LNCaP clone FGC (cell line): ENCODE results near the gene CDC14A.

Source experiments
- DNase-seq: peaks from one replicate; pipeline ENCODE4 v3.0.0-alpha.2; 2011; ENCODE audit warnings: low read depth
- H3K4me3 ChIP-seq: 2 replicates; pipeline ENCODE4 v1.5.1; 2011; ENCODE audit warnings: mild to moderate bottlenecking, low read depth, low read length, control low read depth
- TF ChIP-seq, protein P1 (sequence below): IDR thresholded peaks from 2 replicates; pipeline ENCODE4 v1.5.1; 2012; ENCODE audit warnings: mild to moderate bottlenecking; ENCODE audit not compliant: control insufficient read depth, insufficient read depth; ENCODE audit errors: extremely low read depth

The CDC14A gene

DNA sequence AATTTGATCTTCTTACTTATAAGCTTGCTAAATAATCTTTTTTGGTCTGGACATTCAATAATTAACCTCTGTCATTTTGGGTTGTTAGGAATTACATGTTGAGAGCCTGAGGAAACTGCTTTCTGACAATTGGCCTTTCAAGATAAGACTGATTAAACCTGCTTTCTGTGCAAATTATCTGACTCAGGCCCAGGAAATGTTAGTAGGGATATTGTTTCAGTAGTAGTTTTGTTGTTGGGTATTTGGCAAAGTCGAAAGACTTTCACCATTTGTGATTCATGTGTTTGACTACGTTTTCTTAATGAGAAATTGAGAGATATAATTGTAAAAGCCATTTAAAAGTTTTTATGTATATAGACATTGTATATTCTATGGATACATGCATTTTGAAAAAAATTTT lies 104.6 kb downstream of the CDC14A start:
- DNase-seq: no peak
- TF ChIP-seq, protein P1, sequence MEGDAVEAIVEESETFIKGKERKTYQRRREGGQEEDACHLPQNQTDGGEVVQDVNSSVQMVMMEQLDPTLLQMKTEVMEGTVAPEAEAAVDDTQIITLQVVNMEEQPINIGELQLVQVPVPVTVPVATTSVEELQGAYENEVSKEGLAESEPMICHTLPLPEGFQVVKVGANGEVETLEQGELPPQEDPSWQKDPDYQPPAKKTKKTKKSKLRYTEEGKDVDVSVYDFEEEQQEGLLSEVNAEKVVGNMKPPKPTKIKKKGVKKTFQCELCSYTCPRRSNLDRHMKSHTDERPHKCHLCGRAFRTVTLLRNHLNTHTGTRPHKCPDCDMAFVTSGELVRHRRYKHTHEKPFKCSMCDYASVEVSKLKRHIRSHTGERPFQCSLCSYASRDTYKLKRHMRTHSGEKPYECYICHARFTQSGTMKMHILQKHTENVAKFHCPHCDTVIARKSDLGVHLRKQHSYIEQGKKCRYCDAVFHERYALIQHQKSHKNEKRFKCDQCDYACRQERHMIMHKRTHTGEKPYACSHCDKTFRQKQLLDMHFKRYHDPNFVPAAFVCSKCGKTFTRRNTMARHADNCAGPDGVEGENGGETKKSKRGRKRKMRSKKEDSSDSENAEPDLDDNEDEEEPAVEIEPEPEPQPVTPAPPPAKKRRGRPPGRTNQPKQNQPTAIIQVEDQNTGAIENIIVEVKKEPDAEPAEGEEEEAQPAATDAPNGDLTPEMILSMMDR: no peak
- no peak overlapping the region for H3K4me3 ChIP-seq

DNA sequence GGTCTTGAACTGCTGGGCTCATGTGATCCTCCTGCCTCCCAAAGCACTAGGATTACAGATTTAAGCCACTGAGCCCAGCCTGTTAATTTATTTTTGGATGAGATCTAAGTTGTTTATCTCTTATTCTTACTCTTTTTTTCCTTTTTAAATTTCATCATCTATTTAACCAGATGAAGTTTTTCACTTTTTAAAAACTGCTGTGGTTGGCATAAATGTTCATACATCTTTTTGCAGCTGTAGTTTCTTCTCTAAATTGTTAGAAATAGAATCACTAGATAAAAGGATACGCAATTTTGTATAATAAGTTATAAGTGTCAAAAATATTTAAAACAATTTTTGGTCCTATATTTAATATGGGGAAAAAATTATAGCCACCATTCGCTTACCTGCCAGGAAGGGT lies 105.4 kb downstream of the CDC14A start:
- H3K4me3 ChIP-seq: no peak overlapping the region
- TF ChIP-seq, protein P1: no peak
- DNase-seq: no peak

DNA sequence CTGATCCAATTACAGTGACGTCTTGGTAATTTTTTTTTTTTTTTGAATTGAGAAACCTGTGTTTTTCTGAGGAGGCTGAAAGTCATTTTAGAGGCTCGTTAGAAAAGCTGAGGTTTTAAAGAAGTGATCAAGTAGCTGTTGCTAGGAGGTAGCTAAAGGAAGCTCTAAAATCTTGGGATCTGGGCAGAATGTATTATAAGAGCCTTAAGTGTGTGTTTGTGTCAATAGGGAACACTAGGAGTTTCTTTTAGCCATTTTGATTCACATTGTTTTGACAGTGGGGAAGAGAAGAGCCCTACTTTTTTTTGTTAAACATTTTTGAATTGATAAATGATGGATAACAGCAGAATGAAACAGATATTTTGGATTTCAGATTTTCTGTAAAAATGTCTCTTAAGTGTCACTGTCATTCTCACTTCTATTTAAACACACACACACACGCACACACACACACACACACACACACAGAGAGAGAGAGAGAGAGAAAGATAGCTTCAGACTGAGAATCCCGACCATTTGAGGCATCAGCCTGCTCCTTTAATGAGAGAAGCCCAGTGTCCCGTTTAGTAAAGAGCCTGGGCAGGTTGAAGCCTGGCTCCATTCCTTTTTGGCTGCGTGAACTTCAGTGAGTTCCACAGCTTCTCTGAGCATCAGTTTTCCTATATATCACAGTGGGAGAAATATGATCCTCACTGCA lies 106.5 kb downstream of the CDC14A start:
- no peak overlapping the region for H3K4me3 ChIP-seq
- no peak for DNase-seq
- TF ChIP-seq, protein P1: no peak

DNA sequence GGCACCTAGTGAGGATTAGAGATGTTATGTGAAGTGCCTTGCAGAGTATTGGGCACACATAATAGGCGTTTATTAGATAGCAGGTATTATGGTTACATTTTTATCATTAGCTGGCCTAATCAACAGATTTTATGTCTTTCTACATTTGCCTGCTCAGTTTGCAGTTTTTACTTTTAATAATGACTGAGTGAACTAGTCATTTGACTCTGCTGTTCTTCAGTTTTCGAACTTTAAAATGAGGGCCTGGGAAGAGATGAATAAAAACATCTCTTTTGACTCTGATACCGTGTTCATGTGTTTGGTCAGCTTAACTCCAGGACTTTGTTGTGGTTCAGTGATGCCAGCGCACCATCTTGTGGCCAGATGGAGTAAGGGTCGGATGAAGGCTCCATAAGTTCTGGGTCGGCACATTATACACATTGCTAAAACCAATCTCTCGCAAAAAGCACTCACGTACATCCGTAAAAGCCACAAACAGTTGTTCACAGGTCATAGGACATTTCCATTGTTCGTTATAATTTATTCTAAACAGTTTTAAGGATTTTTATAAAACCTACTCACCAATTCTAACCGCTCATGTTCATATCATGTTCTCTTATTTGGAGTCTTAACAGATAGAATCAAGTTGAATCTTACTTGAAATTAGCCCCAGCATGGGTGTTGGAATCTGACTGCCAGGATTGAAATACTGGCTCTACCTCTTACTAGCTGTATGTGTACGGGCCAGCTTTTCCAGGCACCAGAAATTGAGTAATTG lies 107.2 kb downstream of the CDC14A start:
- TF ChIP-seq, protein P1: peak; percentile 92

DNA sequence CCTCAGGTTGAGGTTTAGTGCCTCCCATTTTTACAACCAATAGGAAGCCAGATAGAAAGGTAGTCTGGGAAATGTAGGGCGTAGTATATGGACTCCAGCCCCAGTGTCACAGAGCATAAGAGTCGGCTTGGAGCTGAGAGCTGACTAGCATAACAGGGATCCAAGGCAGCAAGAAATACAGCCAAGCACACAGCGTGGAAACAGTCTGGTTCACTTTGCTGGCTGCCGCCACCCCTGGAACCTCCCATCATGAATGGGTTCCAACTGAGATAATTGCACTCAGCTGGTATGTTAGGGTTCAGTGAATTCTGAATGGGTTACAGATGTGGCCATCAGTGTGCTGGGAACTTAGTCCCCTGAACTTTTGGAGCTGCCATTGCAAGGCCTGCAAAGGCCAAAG lies 108.9 kb downstream of the CDC14A start:
- no peak overlapping the region for H3K4me3 ChIP-seq
- no peak for DNase-seq
- TF ChIP-seq, protein P1: no peak

More for the DNA sequence above, 107.2 kb downstream of the CDC14A start:
- peak; percentile 68 for DNase-seq
- H3K4me3 ChIP-seq: no peak overlapping the region

DNA sequence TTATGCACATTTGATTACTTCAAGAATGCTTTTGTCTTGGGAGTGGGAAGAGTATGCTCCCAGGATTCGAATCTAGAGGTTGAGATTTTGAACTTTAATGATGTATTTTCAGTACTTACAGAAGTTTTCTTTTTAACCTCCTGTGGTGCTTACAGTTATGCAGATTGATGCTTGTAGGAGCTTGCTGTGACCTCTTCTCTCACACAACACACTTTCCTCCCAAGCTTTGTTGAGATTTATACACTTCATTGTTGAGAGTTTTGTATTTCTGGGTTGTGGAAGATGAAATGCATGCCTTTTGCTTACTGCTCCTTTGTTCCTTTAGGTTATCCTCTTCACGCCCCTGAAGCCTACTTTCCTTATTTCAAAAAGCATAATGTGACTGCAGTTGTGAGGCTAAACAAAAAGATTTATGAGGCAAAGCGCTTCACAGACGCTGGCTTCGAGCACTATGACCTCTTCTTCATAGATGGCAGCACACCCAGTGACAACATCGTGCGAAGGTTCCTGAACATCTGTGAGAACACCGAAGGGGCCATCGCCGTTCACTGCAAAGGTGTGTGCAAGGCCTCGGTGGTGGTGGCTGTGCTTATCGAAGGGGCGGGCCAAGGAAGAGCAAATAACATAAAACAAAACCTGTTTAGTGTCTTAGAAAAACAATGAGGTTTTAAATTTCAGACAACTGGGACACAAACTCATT lies 110.2 kb downstream of the CDC14A start:
- H3K4me3 ChIP-seq: no peak overlapping the region
- no peak for DNase-seq
- TF ChIP-seq, protein P1: no peak
